GM23248 (cell line): ENCODE data around the gene TTC39A. TPM values are rescaled to one million over a fixed set of nuclear protein-coding genes. Genes with fewer than 3 reads are reported as not detected.
"Not testable (repeated sequence)": the region's sequence is repeated elsewhere in the genome, so short reads cannot be mapped to it uniquely, and the experiment has no call there.

Experiments used
- DNase-seq: peaks from one replicate; pipeline ENCODE4 v3.0.0-alpha.2; 2015
- H2AFZ ChIP-seq: fragments of 200-600 bp; sonication (generic); 2 replicates; pipeline ENCODE4 v1.6.1; 2016; ENCODE audit warnings: antibody characterized with exemption
- H3F3A ChIP-seq: fragments of 200-600 bp; sonication (generic); 2 replicates; pipeline ENCODE4 v1.6.1; 2016; ENCODE audit warnings: mild to moderate bottlenecking, antibody characterized with exemption, mixed run types; ENCODE audit not compliant: insufficient read depth
- H3K27ac ChIP-seq: fragments of 200-600 bp; sonication (generic); 2 replicates; pipeline ENCODE4 v1.5.1; 2016; ENCODE audit warnings: mild to moderate bottlenecking
- H3K27me3 ChIP-seq: fragments of 200-600 bp; sonication (generic); replicated peaks from 2 replicates; pipeline ENCODE4 v1.6.1; 2016; ENCODE audit warnings: mild to moderate bottlenecking; ENCODE audit not compliant: insufficient read depth
- H3K36me3 ChIP-seq: fragments of 200-600 bp; sonication (generic); 2 replicates; pipeline ENCODE4 v1.6.1; 2016; ENCODE audit warnings: low read depth, mild to moderate bottlenecking
- H3K4me1 ChIP-seq: fragments of 200-600 bp; sonication (generic); 2 replicates; pipeline ENCODE4 v1.6.1; 2016; ENCODE audit warnings: mild to moderate bottlenecking; ENCODE audit not compliant: insufficient read depth
- H3K4me2 ChIP-seq: fragments of 200-600 bp; sonication (generic); one replicate; pipeline ENCODE4 v1.6.1; 2016; ENCODE audit warnings: mild to moderate bottlenecking; ENCODE audit not compliant: unreplicated experiment
- H3K4me3 ChIP-seq: fragments of 200-600 bp; sonication (generic); 2 replicates; pipeline ENCODE4 v1.5.1; 2016; ENCODE audit warnings: mild to moderate bottlenecking
- H3K79me2 ChIP-seq: fragments of 200-600 bp; sonication (generic); 2 replicates; pipeline ENCODE4 v1.6.1; 2016; ENCODE audit warnings: mild to moderate bottlenecking; ENCODE audit not compliant: insufficient read depth
- H3K9ac ChIP-seq: fragments of 200-600 bp; sonication (generic); 2 replicates; pipeline ENCODE4 v1.6.1; 2016; ENCODE audit warnings: mild to moderate bottlenecking
- H3K9me2 ChIP-seq: fragments of 200-600 bp; sonication (generic); 2 replicates; pipeline ENCODE4 v1.6.1; 2016; ENCODE audit warnings: mixed run types, mild to moderate bottlenecking, moderate library complexity; ENCODE audit not compliant: insufficient read depth
- H3K9me3 ChIP-seq: fragments of 200-600 bp; sonication (generic); one replicate; pipeline ENCODE4 v1.6.1; 2017; ENCODE audit warnings: low read depth
- H4K20me1 ChIP-seq: fragments of 200-600 bp; sonication (generic); 2 replicates; pipeline ENCODE4 v1.6.0; 2016; ENCODE audit not compliant: insufficient read depth
- EZH2 ChIP-seq: fragments of 200-600 bp; sonication (generic); IDR thresholded peaks from 2 replicates; pipeline ENCODE4 v1.6.1; 2018; ENCODE audit warnings: antibody characterized with exemption, mild to moderate bottlenecking; ENCODE audit not compliant: insufficient read depth, poor library complexity, severe bottlenecking
- EZH2phosphoT487 ChIP-seq: fragments of 200-600 bp; sonication (generic); IDR thresholded peaks from 2 replicates; pipeline ENCODE4 v1.6.1; 2018; ENCODE audit warnings: antibody characterized with exemption, moderate library complexity, mild to moderate bottlenecking, low read depth; ENCODE audit not compliant: insufficient read depth
- WGBS, 2 experiments: methylation state at CpG; one replicate each; pipeline ENCODE4 v1.1.6; 2015 to 2017; ENCODE audit warnings: low lambda C conversion rate in 2 of 2, low coverage in 1 of 2; ENCODE audit errors: missing lambda C conversion rate in 2 of 2; 5-methylcytosine and 5-hydroxymethylcytosine counted together
- in situ Hi-C: fragments of 300-500 bp; cut with MboI; formaldehyde crosslinking; loops from 2 replicates; pipeline ENCODE4 v1.15.0; 2020
- polyA plus RNA-seq: library from polyadenylated mRNA; unstranded; fragments of >200 nt; fragmentation: Nextera tagmentation; extraction: Ambion mirVana; gene quantifications from 2 replicates; pipeline ENCODE4 v1.2.1, GENCODE V29; 2016
- total RNA-seq: library from RNA; depleted of rRNA; stranded (reverse); fragments of >200 nt; shearing (Covaris generic); gene quantifications from 2 replicates; pipeline ENCODE4 v1.2.3, GENCODE V29; 2014

The TTC39A gene
- total and polyA plus RNA-seq, 2 experiments from 2014 or later, result 0.15 TPM; not detected in 1

DNA sequence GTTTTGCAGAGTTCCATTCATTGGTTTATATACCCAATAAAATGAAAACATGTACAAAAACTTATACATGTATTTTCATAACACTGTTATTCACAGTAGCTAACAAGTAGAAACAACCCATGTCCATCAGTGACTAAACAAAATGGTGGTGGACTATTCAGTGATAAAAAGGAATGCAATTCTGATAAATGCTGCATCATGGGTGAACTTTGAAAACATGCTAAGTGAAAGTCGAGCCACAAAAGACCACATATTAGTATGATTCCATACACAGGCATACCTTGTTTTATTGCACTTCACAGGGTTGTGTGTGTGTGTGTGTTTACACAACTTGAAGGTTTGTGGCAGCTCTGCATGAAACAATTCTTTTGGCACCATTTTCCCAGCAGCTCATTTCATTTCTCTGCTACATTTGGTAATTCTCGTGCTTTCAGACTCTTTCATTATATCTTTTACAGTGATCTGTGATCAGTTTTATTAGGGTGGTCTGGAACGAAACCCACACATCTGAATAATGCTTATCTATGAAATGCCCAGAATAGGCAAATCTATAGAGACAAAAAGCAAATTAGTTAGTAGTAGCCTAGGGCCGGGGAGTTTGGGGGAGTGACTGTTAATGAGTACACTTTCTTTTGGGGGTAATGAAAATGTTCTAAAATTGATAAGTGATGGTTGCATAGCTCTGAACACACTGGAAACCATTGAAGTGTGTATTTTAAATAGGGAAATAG is 67.0 kb downstream of the TTC39A start:
- Histone ChIP-seq H3K9me3 (no peaks in the 10 kb centered on the region), H3K79me2 (peaks cover 90% of the 10 kb centered on the region), H3K27ac (no peak overlapping the region), H2AFZ (no peak overlapping the region), H3F3A (peaks cover 35% of the 10 kb centered on the region), H3K4me2 (no peak overlapping the region), H4K20me1 (peaks cover 17% of the 10 kb centered on the region; the same call in 1 of the 2 replicates), H3K4me1 (peaks cover 72% of the 10 kb centered on the region), H3K4me3 (no peak overlapping the region), H3K27me3 (no peaks in the 10 kb centered on the region), H3K36me3 (no peaks in the 10 kb centered on the region), H3K9ac (no peak overlapping the region), H3K9me2 (no peaks in the 10 kb centered on the region)
- DNase-seq, result no peak
- TF ChIP-seq EZH2, result no peak
- TF ChIP-seq EZH2phosphoT487, result no peak
- in situ Hi-C loops, result no loop called here
- 96 to 98% methylated on average over 4 of the region's 4 CpGs for WGBS, 2 experiments

DNA sequence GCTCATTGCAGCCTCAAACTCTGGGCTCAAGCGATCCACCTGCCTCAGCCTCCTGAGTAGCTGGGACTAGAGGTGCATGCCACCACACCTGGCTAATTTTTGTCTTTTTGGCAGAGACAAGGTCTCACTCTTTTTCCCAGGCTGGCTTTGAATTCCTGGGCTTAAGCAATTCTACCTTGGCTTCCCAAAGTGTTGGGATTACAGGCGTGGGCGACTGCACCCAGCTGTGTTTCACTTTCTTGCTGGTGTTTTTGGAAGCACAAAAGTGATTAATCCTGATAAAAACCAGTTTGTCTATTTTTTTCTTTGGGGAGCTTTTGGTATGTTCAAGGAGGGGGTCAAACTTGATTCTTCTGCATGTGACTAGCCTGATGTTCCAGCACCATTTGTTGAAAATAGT is 75.0 kb downstream of the TTC39A start:
- Histone ChIP-seq H3K4me3 (no peak overlapping the region), H3K4me2 (no peak overlapping the region), H3F3A (peaks cover 11% of the 10 kb centered on the region; the same call in 1 of the 2 replicates), H2AFZ (no peak overlapping the region), H3K9ac (no peak overlapping the region), H3K27me3 (no peaks in the 10 kb centered on the region), H3K9me2 (no peaks in the 10 kb centered on the region), H3K36me3 (no peaks in the 10 kb centered on the region), H3K79me2 (peaks cover 100% of the 10 kb centered on the region), H4K20me1 (peaks cover 29% of the 10 kb centered on the region; the same call in 1 of the 2 replicates), H3K27ac (no peak overlapping the region), H3K9me3 (no peaks in the 10 kb centered on the region), H3K4me1 (peaks cover 14% of the 10 kb centered on the region)
- in situ Hi-C loops, result no loop called here
- TF ChIP-seq EZH2, result no peak
- no peak for TF ChIP-seq EZH2phosphoT487
- WGBS, 2 experiments, result 76 to 83% methylated on average over 3 of the region's 3 CpGs
- no peak for DNase-seq

DNA sequence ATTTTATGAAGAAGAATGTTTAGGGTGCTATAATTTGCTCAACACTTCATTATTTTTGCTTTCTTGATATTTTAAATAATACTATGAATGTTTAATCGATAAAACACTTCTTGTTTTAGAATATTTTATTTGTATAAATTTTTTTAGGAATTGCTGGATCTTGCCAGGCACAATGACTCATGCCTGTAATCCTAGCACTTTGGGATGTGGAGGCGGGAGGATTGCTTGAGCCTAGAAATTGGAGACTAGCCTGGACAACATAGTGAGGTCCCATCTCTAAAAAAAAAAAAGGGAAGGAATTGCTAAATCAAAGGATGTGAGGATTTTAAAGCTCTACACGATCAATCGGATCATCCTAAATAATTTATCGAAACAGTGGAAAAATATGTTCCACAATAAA is 76.7 kb downstream of the TTC39A start:
- H3K9ac ChIP-seq, result no peak overlapping the region
- no peaks in the 10 kb centered on the region for H3K27me3 ChIP-seq
- in situ Hi-C loops, result no loop called here
- peak; percentile 25 for DNase-seq
- no peaks in the 10 kb centered on the region for H3K36me3 ChIP-seq
- H4K20me1 ChIP-seq, result peaks cover 24% of the 10 kb centered on the region; the same call in 1 of the 2 replicates
- TF ChIP-seq EZH2, result no peak
- no peak for TF ChIP-seq EZH2phosphoT487
- no peaks in the 10 kb centered on the region for H3K9me2 ChIP-seq
- no peaks in the 10 kb centered on the region for H3K9me3 ChIP-seq
- peaks cover 100% of the 10 kb centered on the region for H3K79me2 ChIP-seq
- H3F3A ChIP-seq, result peaks cover 11% of the 10 kb centered on the region; the same call in 1 of the 2 replicates
- H2AFZ ChIP-seq, result no peak overlapping the region
- H3K4me2 ChIP-seq, result no peak overlapping the region
- H3K4me1 ChIP-seq, result peaks cover 11% of the 10 kb centered on the region
- no peak overlapping the region for H3K4me3 ChIP-seq
- no peak overlapping the region for H3K27ac ChIP-seq
- 82 to 90% methylated on average over 5 of the region's 5 CpGs for WGBS, 2 experiments

DNA sequence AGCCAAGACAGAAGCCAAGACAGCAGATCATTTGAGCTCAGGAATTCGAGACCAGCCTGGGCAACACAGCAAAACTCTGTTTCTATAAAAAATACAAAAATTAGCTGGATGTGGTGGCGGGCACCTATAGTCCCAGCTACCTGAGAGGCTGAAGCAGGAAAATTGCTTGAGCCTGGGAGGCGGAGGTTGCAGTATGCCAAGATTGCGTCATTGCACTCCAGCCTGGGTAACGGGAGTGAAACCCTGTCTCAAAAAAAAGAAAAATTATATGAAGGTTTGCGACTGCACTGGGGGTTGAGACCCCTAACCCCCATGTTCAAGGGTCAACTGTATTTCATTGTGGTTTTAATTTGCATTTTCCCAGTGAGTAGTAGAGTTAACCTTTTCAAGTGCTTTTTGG is 78.0 kb downstream of the TTC39A start:
- H3K9me3 ChIP-seq, result no peaks in the 10 kb centered on the region
- H3K9ac ChIP-seq, result no peak overlapping the region
- peaks cover 100% of the 10 kb centered on the region for H3K79me2 ChIP-seq
- no peaks in the 10 kb centered on the region for H3K27me3 ChIP-seq
- peaks cover 11% of the 10 kb centered on the region; the same call in 1 of the 2 replicates for H3F3A ChIP-seq
- no peak overlapping the region for H3K4me2 ChIP-seq
- H3K9me2 ChIP-seq, result no peaks in the 10 kb centered on the region
- H3K4me1 ChIP-seq, result peaks cover 11% of the 10 kb centered on the region
- H3K4me3 ChIP-seq, result no peak overlapping the region
- in situ Hi-C loops, result no loop called here
- WGBS, 2 experiments, result 96 to 99% methylated on average over 6 of the region's 6 CpGs
- H2AFZ ChIP-seq, result no peak overlapping the region
- H3K36me3 ChIP-seq, result no peaks in the 10 kb centered on the region
- no peak for TF ChIP-seq EZH2
- no peak for TF ChIP-seq EZH2phosphoT487
- no peak overlapping the region for H3K27ac ChIP-seq
- DNase-seq, result no peak
- H4K20me1 ChIP-seq, result peaks cover 27% of the 10 kb centered on the region

DNA sequence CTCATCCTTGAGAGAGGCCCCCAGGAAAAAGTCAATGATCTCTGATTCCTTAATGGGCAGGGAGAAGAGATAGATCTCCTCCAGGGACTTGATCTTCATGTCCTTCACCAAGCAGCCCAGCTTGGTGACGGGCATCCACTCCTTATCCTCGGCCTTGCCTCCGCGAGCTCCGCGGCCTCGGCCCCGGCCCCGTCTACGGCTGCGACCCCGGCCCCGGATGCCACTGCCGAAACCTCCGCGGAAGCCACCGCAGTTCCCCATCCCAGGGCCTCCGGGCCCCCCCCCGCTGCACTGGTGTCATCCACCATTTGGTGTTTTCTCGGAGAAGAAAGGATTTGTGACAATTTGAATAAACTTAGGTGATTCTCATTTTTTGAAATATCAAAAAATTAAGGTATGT is 79.2 kb downstream of the TTC39A start:
- Histone ChIP-seq H3K4me1 (peaks cover 11% of the 10 kb centered on the region), H4K20me1 (peaks cover 31% of the 10 kb centered on the region), H3F3A (peaks cover 11% of the 10 kb centered on the region; the same call in 1 of the 2 replicates), H3K79me2 (peaks cover 100% of the 10 kb centered on the region)
- H3K36me3 ChIP-seq, H3K4me2 ChIP-seq, H3K9me3 ChIP-seq, H3K9me2 ChIP-seq, H3K4me3 ChIP-seq, H3K27me3 ChIP-seq, DNase-seq, H3K27ac ChIP-seq, in situ Hi-C loops, H3K9ac ChIP-seq, H2AFZ ChIP-seq: not testable (repeated sequence)
- 98 to 100% methylated on average over 3 to 20 of the region's 20 CpGs for WGBS, 2 experiments

DNA sequence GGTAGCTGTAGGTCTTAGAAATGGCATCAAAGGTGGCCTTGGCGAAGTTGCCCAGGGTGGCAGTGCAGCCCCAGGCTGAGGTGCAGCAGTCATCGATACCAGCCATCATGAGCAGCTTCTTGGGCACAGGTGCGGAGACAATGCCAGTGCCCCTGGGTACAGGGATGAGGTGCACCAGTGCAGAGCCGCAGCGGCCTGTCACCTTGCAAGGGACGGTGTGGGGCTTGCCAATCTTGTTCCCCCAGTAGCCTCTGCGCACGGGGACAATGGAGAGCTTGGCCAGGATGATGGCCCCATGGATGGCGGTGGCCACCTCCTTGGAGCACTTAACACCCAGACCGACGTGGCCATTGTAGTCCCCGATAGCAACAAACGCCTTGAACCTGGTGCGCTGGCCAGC is 79.6 kb downstream of the TTC39A start:
- H3K4me1 ChIP-seq, H3K36me3 ChIP-seq, H3K27ac ChIP-seq, H3K9me2 ChIP-seq, H3K9ac ChIP-seq, H3K4me3 ChIP-seq, H3K9me3 ChIP-seq, H3K27me3 ChIP-seq, H3K4me2 ChIP-seq, DNase-seq, H2AFZ ChIP-seq, in situ Hi-C loops: not testable (repeated sequence)
- 98 to 99% methylated on average over 14 of the region's 14 CpGs for whole genome bisulfite sequencing, 2 experiments
- Histone ChIP-seq H3F3A (peaks cover 11% of the 10 kb centered on the region; the same call in 1 of the 2 replicates), H4K20me1 (peaks cover 26% of the 10 kb centered on the region), H3K79me2 (peaks cover 100% of the 10 kb centered on the region)
